AG08395 (cell line): ENCODE measurements around the gene PPEF1.

Experiments used
- DNase-seq: peaks from one replicate; pipeline ENCODE4 v3.0.0; 2012; ENCODE audit warnings: mixed read lengths, low spot score

Gene PPEF1, protein sequence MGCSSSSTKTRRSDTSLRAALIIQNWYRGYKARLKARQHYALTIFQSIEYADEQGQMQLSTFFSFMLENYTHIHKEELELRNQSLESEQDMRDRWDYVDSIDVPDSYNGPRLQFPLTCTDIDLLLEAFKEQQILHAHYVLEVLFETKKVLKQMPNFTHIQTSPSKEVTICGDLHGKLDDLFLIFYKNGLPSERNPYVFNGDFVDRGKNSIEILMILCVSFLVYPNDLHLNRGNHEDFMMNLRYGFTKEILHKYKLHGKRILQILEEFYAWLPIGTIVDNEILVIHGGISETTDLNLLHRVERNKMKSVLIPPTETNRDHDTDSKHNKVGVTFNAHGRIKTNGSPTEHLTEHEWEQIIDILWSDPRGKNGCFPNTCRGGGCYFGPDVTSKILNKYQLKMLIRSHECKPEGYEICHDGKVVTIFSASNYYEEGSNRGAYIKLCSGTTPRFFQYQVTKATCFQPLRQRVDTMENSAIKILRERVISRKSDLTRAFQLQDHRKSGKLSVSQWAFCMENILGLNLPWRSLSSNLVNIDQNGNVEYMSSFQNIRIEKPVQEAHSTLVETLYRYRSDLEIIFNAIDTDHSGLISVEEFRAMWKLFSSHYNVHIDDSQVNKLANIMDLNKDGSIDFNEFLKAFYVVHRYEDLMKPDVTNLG

DNA sequence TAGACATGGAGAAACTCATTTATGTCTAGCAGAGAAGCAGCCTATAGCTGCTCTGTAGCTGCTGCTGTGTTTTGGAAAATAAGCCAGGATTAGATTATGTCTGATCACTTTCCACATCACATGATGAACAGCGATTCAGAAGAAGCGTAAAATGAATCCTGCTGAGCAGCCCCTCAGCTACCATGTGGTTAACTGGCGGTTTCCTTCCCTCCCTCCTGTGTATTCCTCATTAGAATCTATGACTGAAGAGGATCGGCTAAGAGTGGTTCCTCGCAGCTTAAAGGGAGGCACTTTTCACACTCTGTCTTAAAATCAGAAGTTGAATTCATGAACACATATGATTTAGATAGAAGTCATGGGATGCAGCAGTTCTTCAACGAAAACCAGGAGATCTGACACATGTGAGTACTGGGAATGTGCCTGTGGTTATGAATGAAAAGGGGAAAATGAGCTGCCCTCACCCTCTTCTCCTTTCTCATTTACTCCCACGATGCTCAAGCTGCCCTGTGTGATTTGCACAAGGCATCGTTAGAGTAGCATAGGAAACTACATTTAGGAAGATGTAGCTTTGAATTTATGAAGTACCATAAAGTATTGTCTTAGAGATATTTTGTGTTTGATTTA lies at the start of gene PPEF1:
Gene PPEF1, plus strand, starts transcription at position 220 of the 624 bp plus-strand sequence. Its CDS starts 136 bp downstream, at position 356.
- no peak for DNase-seq

DNA sequence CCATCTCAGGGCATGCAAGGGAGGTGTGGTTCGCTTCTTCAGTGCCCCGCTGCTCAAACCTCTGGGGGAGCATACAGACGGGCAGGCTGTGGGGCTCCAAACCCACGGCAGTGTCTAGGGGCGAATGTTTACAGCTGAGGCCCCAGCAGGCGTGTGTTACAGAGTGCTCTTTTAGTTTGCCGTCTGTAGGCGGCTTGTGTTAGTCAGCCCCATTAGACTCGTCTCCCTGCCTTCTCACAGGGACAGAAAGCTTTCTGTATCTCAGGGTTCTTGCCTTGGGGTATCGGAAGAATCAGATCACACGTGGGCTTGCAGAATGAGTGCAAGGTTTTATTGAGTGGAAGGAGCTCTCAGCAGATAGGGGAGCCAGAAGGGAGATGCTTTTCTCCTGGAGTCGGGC lies 46.2 kb upstream of the PPEF1 start:
- no peak for DNase-seq

DNA sequence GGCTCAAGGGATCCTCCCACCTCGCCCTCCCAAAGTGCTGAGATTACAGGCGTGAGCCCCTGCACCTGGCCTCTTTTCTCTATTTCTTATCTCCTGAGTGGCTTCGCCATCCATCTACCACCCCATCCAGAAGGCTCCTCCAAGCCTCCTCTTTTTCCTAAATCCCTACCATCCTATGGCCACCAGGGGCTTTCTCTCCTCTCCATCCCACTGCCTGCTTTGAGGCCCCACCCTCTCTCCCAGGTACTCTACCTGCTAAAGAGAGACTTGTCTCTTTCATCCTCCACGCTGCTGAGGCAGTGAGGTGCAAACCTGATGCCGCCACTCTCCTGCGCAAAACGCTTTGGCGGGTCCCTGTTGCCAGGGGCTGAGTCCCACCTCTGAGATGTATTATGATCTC lies 42.5 kb upstream of the PPEF1 start:
- no peak for DNase-seq

DNA sequence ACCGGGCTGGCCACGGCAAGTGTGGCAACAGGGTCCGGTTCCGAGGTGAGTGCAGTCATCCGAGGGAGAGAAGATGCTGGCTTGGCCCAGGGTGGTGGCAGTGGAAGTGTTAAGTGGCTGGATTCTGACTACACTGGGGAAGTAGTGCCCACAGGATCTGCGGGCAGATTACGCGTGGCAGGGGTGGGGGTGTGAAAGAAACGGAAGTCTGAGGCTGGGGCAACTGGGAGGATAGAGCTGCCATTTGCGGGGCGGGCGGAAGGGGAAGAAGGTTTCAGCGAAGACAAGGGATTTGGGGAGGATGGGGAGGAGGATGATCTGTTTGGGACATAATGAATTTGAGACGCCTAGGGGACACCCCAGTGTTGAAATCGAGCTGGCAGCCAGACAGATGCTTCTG lies 40.8 kb upstream of the PPEF1 start:
- DNase-seq: no peak

DNA sequence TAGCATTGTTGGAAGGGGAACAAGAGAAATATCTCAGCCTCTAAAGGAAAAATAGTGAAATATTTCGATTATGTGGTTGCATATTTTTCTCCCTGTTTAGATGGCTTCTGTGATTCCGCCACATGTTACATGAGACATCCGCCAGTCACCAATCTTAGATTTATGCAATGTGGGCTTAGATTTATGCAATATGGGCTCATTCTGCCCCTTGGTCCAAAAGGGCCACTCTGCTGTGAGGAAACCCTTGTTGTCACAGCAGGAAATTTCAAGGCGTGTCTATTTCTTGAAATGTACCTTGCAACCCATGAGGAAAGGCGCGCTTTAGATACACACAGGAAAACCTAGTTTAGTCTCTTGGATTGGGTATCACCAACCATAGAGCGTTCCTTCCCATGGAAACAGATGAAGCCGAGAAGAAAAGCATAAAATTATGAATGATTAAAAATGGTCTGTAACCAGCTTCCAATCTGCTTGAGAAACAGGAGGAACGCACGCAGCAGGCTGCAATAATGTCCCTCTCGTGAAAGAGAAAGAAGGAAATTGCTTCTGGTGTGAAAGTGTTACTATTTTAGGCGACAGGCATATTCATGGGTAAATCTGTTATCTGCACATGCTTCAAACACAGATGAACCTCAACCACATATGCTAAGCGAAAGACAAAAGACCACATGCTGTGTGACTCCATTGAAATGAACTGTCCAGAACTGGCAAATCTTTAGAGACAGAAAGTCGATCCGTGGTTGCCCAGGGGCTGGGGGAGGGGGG lies 39.2 kb upstream of the PPEF1 start:
- DNase-seq: no peak

DNA sequence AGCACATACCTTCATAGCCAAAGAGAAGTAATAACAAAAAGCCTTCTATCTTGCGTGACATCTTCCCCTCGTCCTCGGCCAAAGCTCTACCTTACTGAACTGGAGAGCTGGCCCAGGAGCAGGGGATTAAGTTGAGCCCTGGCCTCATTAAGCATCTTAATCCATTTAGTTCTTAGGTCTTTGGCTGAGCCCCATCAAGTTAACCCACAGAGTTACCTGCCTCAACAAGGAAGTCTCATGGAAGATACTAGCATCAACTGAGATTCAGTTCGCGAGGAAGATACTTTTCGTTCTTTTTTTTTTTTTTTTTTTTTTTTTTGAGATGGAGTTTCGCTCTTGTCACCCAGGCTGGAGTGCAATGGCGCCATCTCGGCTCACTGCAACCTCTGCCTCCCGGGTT lies 35.4 kb upstream of the PPEF1 start, which contains the start of gene RS1:
Gene RS1, minus strand, starts transcription at position 101 of the 400 bp plus-strand sequence. Its CDS starts 40 bp downstream, at position 61.
- no peak for DNase-seq

DNA sequence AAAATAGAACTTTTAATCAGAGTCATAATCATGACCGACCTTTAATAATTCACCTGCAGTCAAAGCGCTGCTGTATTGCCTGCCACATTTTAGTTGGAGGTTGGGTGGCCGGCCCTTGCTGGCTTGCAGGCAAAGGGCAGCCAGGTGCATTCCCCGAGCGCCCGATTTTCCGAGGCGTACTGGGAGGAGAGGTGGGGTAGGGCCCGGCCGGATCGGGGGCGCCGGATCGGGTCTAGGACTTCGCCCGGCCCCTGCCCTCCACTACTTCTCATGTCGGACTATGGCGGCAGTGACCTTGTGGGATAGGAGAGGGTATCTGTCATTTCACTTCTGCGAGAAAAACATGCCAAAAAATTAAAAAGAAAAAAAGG lies 33.0 kb upstream of the PPEF1 start:
- no peak for DNase-seq

DNA sequence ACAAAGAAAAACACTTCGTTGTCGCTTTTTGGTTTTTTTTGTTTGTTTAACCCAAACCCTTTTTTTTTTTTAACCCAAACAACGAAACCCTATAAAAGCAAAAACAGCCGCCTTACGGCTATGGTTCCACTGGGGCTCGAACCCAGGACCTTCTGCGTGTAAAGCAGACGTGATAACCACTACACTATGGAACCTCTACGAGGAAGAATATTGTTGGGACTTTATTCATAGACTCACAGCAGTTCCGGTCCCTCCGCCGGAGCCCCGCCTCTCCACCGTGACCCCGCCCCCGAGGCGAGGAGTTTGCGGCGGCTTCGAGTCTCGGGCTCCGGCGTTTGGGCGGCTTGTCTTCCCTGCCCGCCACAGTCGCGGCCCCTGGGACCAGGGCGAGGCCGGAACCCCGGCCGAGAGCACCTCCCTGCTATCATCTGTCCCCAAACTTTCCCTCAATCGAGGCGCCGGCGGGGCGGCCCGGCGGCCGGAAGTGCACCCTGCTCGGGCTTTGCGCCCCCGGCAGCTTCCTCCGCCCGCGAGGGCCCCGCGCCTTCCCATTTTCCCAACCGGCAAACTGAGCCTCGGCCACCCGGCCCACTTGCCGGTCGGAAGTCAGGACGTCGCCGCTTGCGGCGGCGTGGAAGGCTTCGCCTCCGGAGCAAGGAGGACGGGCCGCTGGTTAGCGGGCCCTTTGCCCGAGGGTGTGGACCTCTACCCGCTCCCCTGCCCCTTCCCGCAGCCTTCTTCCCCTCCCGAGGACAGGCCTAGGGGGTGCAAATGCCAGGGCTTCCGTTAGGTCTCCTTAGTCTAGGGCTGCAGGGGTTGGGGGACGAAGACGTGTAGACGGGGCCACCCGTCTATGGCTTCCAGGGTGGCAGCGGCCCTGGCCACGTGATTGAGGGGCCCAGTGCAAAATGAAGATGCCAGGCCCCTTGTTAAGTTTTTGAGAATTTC lies 32.4 kb upstream of the PPEF1 start:
- DNase-seq: peak; percentile 75

DNA sequence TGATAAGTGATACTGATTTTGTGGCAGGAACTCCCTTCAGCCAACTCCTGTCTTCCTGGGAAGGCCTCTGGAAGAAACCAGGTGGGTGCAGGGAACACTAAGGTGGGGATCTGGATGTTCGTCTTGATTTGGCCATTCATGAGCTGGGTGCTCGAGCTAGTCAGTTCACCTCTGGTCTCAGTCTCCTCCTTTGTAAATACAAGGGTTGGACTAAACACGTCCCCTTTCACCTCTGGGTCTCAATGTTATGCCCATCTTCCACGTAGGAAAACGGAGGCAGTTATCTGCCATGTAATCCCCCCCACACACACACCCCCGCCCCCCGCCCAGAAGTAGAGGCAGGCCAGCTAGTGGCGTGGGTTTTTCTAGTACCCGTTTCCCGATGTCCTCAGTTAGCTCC lies 31.4 kb upstream of the PPEF1 start:
- DNase-seq: no peak

DNA sequence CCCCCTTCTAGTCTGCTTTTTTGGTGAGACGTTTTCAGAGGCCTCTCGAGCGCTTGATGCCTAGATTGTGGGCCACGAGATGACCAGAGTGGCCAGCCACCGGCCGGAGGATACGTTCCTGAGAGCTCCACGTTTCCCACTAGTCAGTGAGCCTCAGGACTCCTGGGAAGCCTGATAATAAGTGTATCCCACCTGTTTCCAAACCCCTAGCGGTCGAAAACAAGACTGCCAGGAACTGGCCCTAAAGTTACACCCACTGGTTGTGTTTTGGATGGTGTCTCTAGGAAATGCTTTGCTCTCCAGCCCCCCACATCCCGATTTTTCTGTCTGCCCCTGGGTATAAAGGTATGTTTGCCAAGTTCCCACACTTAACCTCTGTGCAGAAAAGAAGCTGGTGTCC lies 31.0 kb upstream of the PPEF1 start:
- DNase-seq: peak; percentile 9

DNA sequence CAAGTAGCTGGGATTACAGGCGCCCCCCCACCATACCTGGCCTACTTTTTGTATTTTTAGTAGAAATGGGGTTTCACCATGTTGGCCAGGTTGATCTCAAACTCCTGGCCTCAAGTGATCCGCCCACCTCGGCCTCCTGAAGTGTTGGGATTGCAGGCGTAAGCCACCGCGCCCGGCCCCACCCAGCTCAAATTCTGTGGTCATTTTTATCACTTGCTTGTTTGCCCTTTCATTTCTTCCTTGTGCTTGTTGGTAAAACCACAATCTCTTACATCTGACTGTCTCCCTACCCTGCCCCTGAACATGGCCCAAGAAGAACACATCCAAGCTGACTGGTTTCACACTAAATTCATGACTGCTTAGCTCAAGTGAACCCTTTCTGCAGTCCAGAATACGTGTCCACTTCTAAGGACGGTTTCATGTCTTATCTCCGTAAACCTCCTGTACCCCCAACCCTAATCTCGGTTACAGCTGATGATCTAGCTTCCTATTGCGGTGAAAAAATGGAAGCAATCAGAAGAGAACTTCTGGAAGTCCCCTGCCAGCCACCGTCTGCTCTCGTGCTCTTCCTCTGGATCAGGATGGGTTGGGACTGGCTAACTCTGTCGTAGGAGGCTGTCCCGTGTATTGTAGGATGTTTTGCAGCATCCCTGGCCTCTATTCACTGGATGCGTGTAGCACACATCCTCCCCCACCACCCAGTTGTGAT lies 30.1 kb upstream of the PPEF1 start:
- DNase-seq: no peak

DNA sequence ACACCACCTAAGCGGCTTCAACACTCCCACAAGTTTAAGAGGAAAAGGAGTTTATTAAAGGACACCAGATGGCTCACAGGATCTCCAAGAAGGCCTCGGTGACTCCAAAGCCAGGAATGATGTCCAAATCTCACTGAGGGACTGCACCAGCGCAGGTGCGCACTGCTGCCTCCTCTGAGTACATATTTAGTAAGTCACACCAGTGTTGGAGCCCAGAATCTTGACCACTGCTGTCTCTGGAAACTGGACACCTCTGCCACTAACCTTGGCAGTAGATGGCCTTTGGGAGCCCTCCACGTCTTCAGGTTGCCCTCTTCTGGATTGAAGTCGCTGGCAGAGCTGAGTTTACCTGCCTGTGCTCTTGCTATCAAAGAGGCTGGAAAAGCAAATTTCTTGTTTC lies 25.4 kb upstream of the PPEF1 start:
- no peak for DNase-seq

DNA sequence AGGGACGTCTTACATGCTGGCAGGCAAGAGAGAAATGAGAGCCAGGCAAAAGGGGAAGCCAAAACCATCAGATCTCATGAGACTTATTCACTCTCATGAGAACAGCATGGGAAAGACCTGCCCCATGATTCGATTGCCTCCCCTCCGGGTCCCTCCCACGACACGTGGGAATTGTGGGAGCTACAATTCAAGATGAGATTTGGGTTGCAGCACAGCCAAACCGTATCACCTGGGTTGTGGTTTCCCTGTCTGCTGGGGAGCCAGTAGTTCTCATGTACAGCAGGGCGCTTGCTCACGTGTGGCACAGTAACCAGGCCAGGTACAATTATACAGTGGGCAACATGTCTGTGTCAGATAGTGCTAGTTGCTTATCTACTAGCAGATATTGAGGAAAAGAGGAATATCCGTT lies 24.5 kb upstream of the PPEF1 start:
- no peak for DNase-seq

DNA sequence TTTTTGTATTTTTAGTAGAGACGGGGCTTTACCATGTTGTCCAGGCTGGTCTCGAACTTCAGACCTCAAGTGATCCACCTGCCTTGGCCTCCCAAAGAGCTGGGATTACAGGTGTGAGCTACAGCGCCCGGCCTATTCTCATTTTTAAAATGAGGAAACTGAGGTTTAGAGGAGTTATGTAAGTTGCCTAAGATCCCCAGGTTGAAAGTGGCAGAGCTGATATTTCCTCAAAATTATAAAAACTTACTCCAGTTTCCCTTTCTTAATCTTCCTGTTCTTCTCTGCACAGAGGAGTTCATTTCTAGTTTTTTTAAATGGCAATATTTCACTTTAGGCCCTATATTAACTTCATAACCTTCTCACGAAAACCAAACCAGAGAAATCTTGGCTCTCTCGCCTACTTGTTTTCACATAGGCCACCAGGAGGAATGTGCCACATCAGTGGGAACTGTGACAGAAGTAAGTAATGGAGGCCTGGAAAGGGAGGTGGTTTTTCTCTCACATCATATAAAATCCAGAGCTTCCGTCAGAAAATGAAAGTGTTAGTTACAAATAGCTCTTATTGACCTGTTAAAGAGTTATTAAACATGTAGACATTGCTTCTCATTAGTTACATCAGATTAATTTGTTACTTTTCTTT lies 19.5 kb upstream of the PPEF1 start:
- no peak for DNase-seq

DNA sequence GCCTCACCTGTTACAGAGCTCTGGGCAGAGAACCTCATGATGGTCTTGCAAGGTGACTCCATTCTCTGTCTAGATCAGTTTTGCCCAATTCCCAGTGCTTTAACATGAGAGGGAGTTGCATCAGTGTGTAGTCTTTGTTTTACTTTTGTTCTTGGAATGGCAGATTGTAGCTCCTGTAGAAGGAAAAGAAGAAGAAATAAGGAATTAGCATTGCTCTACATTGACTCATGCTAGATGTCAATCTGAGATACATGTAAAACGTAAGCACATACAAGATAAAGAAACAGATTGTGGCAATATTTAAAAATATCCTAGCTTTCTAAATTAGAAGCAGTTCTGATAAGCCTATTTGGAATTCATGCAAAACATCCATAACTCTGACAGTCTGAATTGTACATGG lies 16.0 kb upstream of the PPEF1 start:
- DNase-seq: no peak

DNA sequence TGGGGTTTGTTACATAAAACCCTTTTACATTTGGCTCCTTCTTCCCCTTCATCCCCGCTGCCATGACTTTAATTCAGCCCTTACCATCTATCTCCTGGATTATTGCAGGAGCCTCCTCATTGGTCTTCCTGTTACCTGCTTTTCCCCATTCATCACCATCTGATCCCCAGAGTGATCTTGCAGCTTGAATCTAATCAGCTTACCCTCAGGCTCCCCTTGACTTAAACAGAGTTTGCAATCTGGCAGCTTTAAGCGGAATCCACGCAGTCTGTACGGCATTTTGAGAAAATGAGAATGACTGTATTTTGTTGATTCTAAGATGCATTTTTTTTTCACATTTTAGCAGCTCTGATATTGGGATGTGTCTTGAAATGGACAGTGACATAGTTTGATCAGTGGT lies 14.9 kb upstream of the PPEF1 start:
- no peak for DNase-seq

DNA sequence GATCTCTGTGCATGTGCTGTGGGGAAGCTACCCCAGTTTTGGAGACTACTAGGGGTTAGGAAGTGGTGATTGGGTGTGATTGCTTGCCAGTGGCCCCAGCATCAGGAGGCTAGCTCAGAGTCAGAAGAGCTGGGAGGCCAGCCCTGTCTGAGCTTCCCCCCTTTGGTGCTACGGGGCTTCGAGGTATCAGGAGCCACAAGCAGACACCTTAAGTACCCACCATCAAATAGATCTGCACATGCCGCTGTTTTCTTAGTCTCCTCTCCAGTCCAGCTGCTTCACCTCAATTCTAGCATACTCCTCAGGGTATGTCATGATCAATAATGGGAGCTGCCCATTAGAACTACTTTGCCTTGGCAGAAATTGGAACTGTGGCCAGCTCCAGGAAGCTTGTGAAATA lies 10.8 kb upstream of the PPEF1 start:
- DNase-seq: no peak

DNA sequence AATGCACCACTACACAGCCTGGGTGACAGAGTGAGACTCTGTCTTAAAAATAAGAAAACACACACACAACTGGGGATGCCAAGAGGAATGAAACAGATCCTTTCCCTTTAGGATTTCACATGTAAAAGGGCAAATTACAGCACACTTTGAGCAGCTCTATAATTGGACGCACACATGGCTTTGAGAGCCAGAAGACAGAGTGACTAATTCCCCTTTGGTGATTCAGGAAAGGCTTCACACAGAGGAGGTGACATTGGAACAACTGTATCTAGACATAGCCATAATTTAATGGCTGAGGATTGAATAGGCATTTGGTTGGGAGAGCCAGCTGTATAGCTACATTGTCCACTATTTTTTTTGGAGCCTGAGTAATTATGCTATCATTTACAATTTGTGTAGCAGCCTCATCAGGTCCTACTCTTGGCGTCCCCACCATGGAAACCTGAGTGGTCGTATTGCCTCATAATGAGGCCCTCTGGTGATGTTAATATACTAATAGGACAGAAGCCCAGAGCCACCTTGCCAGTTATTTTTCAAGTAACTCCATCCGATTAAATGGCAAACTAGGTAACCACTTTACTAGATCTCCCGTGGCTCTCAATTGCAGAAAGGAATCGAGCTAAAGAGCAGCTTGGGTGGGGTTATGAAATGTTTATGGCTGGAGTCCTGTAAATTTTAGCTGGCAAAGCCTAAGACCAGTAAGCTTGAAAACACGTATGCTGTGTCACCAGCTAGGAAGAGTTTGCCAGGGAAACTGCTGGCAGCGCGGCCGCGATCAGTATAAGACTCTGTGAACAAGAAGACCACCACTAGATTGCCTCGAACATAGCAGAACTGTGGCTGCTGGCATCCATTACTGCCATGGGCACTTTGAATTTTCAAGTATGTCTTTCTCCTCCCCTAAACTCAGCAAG lies 8.5 kb upstream of the PPEF1 start:
- no peak for DNase-seq
